Adipose tissue (tissue), 3 donors: Measurements from ENCODE around the gene NLRC4. TPM values are rescaled to one million over a fixed set of nuclear protein-coding genes. Genes with fewer than 3 reads are reported as not detected.
"Not testable (repeated sequence)": the region's sequence is repeated elsewhere in the genome, so short reads cannot be mapped to it uniquely, and the experiment has no call there.

Source experiments
- H3K27ac ChIP-seq: one replicate; pipeline ENCODE4 v1.5.1; 2013; ENCODE audit warnings: low read depth, low read length
- WGBS, 3 donors: extraction: QIAGEN DNeasy Blood & Tissue Kit; methylation state at CpG; one replicate each; pipeline ENCODE4 v1.1.7; 2013; 5-methylcytosine and 5-hydroxymethylcytosine counted together
- polyA plus RNA-seq, 3 donors: library from polyadenylated mRNA; stranded (reverse); fragments of 200-250 nt; gene quantifications; one replicate each; pipeline ENCODE4 v1.2.3, GENCODE V29; 2013
- donor health status: healthy with polysubstance abuse.
- donor health status: Bipolar disorder and iron deficiency.
- donor health status: healthy.

NLRC4 gene
- polyA plus RNA-seq, 3 donors = 0.25 to 3.9 (median 2.3) TPM

- no peak overlapping the region for H3K27ac ChIP-seq
These were observed 14.4 kb downstream of the NLRC4 start for GRCh38 chr2:32250290-32250689.

GRCh38 chr2:32249731-32250236 lies 14.9 kb downstream of the NLRC4 start:
- WGBS, 3 donors = 39 to 71% (median 68%) methylated on average over 2 of the region's 2 CpGs
- H3K27ac ChIP-seq = no peak overlapping the region

More at GRCh38 chr2:32250290-32250689, 14.4 kb downstream of the NLRC4 start:
- WGBS, 3 donors = 64 to 80% (median 79%) methylated on average over 10 of the region's 10 CpGs

GRCh38 chr2:32248299-32248698 lies 16.4 kb downstream of the NLRC4 start:
- 85 to 97% (median 95%) methylated on average over 3 of the region's 3 CpGs for WGBS, 3 donors
- no peak overlapping the region for H3K27ac ChIP-seq

- 48 to 89% (median 88%) methylated on average over 4 of the region's 4 CpGs for WGBS, 3 donors
- H3K27ac ChIP-seq = no peak overlapping the region
These were observed 17.8 kb downstream of the NLRC4 start for GRCh38 chr2:32246911-32247310.

GRCh38 chr2:32242331-32242730 lies 22.4 kb downstream of the NLRC4 start:
- WGBS, 3 donors = 92 to 94% (median 92%) methylated on average over 3 of the region's 3 CpGs
- H3K27ac ChIP-seq = no peak overlapping the region

GRCh38 chr2:32237996-32238395 lies 26.7 kb downstream of the NLRC4 start:
- 76 to 85% (median 79%) methylated on average over 2 of the region's 2 CpGs for WGBS, 3 donors
- H3K27ac ChIP-seq = no peak overlapping the region

- H3K27ac ChIP-seq = no peak overlapping the region
- 87 to 91% (median 88%) methylated on average over 2 of the region's 2 CpGs for WGBS, 3 donors
These were observed 27.2 kb downstream of the NLRC4 start for GRCh38 chr2:32237488-32237887.

GRCh38 chr2:32235315-32235714 lies 29.4 kb downstream of the NLRC4 start:
- H3K27ac ChIP-seq = no peak overlapping the region
- 82 to 87% (median 85%) methylated on average over 5 of the region's 5 CpGs for WGBS, 3 donors

GRCh38 chr2:32231959-32232358 lies 32.7 kb downstream of the NLRC4 start:
- no peak overlapping the region for H3K27ac ChIP-seq
- WGBS, 3 donors = 48 to 96% (median 94%) methylated on average over 4 of the region's 4 CpGs

GRCh38 chr2:32229635-32230034 lies 35.1 kb downstream of the NLRC4 start:
- no peak overlapping the region for H3K27ac ChIP-seq
- 38 to 56% (median 41%) methylated on average over 1 of the region's 1 CpG for WGBS, 3 donors

- no peak overlapping the region for H3K27ac ChIP-seq
- WGBS, 3 donors = 88 to 89% (median 88%) methylated on average over 2 of the region's 2 CpGs
These were observed 36.5 kb downstream of the NLRC4 start for GRCh38 chr2:32228181-32228580.

- H3K27ac ChIP-seq = no peak overlapping the region
These were observed 37.2 kb downstream of the NLRC4 start for GRCh38 chr2:32227492-32227891.

GRCh38 chr2:32222966-32223365 lies 41.7 kb downstream of the NLRC4 start:
- H3K27ac ChIP-seq = no peak overlapping the region
- 90 to 92% (median 91%) methylated on average over 2 of the region's 2 CpGs for WGBS, 3 donors

GRCh38 chr2:32220445-32220844 lies 44.2 kb downstream of the NLRC4 start:
- no peak overlapping the region for H3K27ac ChIP-seq

GRCh38 chr2:32212295-32212694 lies 52.4 kb downstream of the NLRC4 start:
- WGBS, 3 donors = 89 to 94% (median 92%) methylated on average over 4 of the region's 4 CpGs
- H3K27ac ChIP-seq = no peak overlapping the region

GRCh38 chr2:32210767-32211408 lies 53.8 kb downstream of the NLRC4 start:
- no peak overlapping the region for H3K27ac ChIP-seq
- 85 to 91% (median 87%) methylated on average over 7 of the region's 7 CpGs for WGBS, 3 donors

GRCh38 chr2:32203428-32203827 lies 61.3 kb downstream of the NLRC4 start:
- 89 to 94% (median 93%) methylated on average over 3 of the region's 3 CpGs for WGBS, 3 donors
- not testable (repeated sequence) for H3K27ac ChIP-seq

GRCh38 chr2:32200814-32201213 lies 63.9 kb downstream of the NLRC4 start:
- WGBS, 3 donors = 79 to 98% (median 94%) methylated on average over 1 of the region's 1 CpG
- no peak overlapping the region for H3K27ac ChIP-seq

- WGBS, 3 donors = 86 to 92% (median 86%) methylated on average over 1 of the region's 1 CpG
- H3K27ac ChIP-seq = no peak overlapping the region
These were observed 72.3 kb downstream of the NLRC4 start for GRCh38 chr2:32192418-32192817.

- no peak overlapping the region for H3K27ac ChIP-seq
- WGBS, 3 donors = 76 to 94% (median 87%) methylated on average over 6 of the region's 6 CpGs
These were observed 75.7 kb downstream of the NLRC4 start for GRCh38 chr2:32189011-32189410.
